Nephron (organoid): Measurements from ENCODE around the gene ZG16B.

Source experiments
- H3K27ac Mint-ChIP-seq, 3 experiments: 2 replicates each; pipeline ENCODE4 v1.8.0; 2020; ENCODE audit warnings: mixed read lengths in 3 of 3, mild to moderate bottlenecking in 2 of 3, moderate library complexity in 1 of 3
- H3K27me3 Mint-ChIP-seq: 2 replicates; pipeline ENCODE4 v1.8.0; 2021; ENCODE audit warnings: low read depth, mild to moderate bottlenecking, moderate library complexity, mixed read lengths
- H3K36me3 Mint-ChIP-seq: 2 replicates; pipeline ENCODE4 v1.8.0; 2020; ENCODE audit warnings: low read depth, mixed read lengths
- H3K4me1 Mint-ChIP-seq: 2 replicates; pipeline ENCODE4 v1.8.0; 2020; ENCODE audit warnings: mixed read lengths
- H3K4me3 Mint-ChIP-seq, 3 experiments: 2 replicates each; pipeline ENCODE4 v1.8.0; 2020; ENCODE audit warnings: mild to moderate bottlenecking in 3 of 3, mixed read lengths in 3 of 3, moderate library complexity in 2 of 3
- H3K9me3 Mint-ChIP-seq: 2 replicates; pipeline ENCODE4 v1.8.0; 2020; ENCODE audit warnings: mixed read lengths
- TF ChIP-seq, protein P1 (sequence below), 3 experiments: fragments of 200-600 bp; sonication (generic); IDR thresholded peaks; one replicate each; pipeline ENCODE4 v1.5.0; 2021; ENCODE audit warnings: antibody characterized with exemption in 3 of 3; ENCODE audit not compliant: unreplicated experiment in 3 of 3

Gene ZG16B, protein sequence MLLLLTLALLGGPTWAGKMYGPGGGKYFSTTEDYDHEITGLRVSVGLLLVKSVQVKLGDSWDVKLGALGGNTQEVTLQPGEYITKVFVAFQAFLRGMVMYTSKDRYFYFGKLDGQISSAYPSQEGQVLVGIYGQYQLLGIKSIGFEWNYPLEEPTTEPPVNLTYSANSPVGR

DNA sequence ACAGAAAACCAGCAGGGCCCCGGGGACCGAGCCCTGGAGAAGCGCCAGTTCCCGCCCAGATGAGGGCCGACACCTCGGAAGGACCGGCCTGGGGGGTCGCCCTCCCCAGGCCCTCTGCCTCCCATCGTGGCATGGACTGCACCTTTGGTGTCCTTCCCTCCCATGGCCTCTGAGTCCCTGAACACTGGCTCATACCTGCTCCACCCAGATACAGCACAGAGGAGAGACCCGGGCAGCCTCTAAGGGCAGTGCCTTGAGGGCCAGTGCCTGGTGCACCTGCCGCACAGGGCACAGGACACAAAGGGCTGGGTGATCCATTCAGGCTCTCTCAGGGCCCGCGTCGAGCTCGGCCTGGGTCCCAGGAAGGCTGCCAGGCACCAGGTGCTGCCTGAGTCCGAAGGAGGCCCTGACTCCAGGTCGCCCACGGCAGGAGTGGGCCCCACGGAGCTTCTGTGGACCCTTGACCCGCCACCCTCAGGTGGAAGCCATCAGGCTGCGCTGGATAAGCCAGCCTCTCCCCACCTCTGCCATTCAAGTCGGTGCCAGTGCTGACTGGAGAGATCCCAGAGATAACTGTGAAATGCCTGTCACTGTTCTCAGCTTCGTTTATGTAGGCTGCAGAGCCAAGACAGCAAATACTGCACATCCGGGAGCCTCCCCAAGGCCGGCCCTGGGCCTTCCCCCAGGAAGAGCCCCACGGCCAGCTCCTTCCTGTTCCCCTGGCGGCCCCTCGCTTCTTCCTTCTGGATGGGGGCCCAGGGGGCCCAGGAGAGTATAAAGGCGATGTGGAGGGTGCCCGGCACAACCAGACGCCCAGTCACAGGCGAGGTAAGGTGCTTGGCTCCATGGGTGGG lies at the start of gene ZG16B:
Gene ZG16B (plus strand): TSS at position 803 of the 854 bp plus-strand sequence. CDS start 139 bp downstream, outside the sequence.
- Mint-ChIP-seq H3K27me3 (peaks cover 20% of the 10 kb centered on the region), H3K27ac (no peak within 1 kb of the TSS), H3K4me3 (no peak within 1 kb of the TSS), H3K9me3 (no peaks in the 10 kb centered on the region), H3K4me1 (no peaks in the 10 kb centered on the region), H3K36me3 (no peaks in the 10 kb centered on the region)
- TF ChIP-seq, protein P1, sequence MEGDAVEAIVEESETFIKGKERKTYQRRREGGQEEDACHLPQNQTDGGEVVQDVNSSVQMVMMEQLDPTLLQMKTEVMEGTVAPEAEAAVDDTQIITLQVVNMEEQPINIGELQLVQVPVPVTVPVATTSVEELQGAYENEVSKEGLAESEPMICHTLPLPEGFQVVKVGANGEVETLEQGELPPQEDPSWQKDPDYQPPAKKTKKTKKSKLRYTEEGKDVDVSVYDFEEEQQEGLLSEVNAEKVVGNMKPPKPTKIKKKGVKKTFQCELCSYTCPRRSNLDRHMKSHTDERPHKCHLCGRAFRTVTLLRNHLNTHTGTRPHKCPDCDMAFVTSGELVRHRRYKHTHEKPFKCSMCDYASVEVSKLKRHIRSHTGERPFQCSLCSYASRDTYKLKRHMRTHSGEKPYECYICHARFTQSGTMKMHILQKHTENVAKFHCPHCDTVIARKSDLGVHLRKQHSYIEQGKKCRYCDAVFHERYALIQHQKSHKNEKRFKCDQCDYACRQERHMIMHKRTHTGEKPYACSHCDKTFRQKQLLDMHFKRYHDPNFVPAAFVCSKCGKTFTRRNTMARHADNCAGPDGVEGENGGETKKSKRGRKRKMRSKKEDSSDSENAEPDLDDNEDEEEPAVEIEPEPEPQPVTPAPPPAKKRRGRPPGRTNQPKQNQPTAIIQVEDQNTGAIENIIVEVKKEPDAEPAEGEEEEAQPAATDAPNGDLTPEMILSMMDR (IDR thresholded peaks at IDR 0.05; ENCODE audit: unreplicated experiment in 3 of 3) = no peak

DNA sequence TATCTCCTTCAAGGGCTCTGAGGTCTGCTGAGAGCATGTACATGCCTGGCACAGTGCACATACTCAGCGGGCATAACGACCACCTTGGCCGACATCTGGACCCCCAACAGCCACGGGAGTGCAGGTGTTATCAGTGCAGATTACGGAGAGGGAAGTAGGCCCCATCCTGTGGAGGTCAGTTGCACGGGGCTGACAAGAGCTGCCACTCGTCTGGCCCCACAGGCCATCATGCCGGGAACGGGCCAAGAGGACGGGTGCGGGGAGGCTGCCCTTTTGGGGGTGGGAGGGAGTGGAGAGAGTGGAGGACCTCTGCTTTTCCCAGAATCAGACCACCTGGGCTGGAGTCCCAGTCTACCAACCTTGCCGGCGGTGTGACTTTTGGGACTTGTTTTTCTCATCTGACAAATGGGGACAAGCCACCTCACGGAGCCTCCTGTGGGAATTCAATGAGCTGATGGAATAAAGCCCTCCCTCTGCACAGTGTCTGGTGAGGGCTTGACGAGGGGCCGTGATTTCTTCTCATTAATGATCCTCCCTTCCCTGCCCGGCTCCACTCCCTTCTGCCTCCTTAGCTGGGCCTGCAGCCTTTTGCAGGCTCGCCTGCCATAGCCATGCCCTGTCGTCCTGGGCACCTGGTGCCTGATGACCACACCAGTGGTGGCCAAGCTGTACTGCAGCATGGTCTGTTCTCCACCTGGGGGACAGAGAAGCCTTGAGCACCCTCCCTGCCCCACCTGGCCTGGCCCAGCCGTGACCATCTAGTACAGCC lies 47.3 kb upstream of the ZG16B start:
- Mint-ChIP-seq H3K36me3 (peaks cover 6% of the 10 kb centered on the region), H3K27ac (no peak overlapping the region), H3K9me3 (no peaks in the 10 kb centered on the region), H3K27me3 (peaks cover 2% of the 10 kb centered on the region), H3K4me3 (no peak overlapping the region), H3K4me1 (peaks cover 9% of the 10 kb centered on the region)
- TF ChIP-seq, protein P1 (IDR thresholded peaks at IDR 0.05; ENCODE audit: unreplicated experiment in 3 of 3) = no peak

DNA sequence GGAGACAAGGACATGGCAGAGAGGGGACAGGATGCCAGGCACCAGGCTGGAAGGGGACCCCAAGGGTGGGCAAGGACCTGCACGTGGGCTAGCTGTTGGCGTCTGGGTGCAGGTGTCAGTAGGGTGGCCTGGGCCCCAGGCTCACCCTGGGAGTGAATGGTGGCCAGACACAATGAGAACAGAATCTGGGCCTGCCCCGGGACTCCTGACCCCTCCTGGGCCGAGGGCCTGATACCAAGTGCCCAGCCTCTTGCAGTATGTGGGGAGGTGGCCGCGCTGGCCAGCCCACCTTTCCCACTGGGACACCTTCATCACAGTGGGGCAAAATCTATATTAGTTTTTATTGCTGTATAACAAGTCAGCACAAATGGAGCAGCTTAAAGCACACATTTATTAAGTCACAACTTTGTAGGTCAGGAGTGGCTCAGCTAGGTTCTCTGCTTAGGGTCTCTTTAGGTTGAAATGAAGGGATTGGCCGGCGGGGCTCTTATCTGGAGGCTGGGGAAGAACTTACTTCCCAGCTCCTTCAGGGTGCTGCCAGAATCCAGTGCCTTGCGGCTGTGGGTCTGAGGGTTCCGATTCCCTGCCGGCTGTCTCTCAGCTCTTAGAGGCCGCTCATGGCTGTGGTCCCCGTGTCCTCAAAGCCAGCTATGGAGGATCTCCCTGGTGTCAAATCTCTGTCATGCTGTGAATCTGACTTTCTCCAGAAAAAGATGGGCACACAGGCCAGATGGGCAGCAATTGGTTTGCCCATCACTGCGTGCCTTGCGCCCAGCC lies 46.3 kb upstream of the ZG16B start:
- TF ChIP-seq, protein P1 (IDR thresholded peaks at IDR 0.05; ENCODE audit: unreplicated experiment in 3 of 3) = no peak
- Mint-ChIP-seq H3K27me3 (peaks cover 4% of the 10 kb centered on the region), H3K36me3 (no peaks in the 10 kb centered on the region), H3K4me3 (no peak overlapping the region), H3K27ac (no peak overlapping the region), H3K4me1 (no peaks in the 10 kb centered on the region), H3K9me3 (no peaks in the 10 kb centered on the region)

DNA sequence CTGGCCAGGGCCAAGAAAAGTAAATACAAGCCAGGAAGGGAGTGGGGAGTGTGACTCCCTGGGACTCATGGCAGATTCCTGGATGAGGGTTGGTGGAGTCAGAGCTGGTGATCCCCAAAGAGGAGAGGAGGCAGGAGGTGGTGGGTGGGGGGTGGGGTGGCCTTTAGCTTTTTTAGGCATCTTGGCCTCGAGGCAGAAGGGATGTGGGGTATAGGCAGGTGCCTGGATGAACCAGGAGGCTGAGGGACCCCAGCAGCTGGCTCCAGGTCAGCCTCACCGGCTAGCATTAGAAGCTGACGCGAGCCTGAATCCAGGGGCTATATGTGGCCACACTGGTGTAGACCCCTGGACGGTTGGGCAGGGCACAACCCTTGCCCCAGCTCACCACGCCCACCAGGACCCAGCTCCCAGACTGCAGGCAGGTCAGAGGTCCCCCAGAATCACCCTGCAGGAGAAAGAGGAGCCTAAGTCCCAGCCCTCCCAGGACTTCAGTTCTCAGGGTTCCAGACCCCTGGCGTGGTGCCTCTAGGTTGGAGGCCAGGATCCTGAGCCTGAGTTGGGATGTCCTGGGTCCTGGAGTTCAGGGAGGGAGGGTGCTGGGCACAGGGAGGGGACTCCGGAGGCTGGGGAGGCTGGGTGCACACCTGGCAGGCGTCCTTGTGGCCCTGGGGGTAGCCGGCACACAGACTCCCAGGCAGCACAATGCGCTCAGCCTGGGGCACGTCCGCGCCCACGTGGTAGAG lies 45.6 kb upstream of the ZG16B start:
- H3K9me3 Mint-ChIP-seq = no peaks in the 10 kb centered on the region
- H3K4me1 Mint-ChIP-seq = no peaks in the 10 kb centered on the region
- H3K27me3 Mint-ChIP-seq = peaks cover 8% of the 10 kb centered on the region
- no peak overlapping the region for H3K4me3 Mint-ChIP-seq
- H3K27ac Mint-ChIP-seq = no peak overlapping the region
- TF ChIP-seq, protein P1 (IDR thresholded peaks at IDR 0.05; ENCODE audit: unreplicated experiment in 3 of 3) = no peak
- no peaks in the 10 kb centered on the region for H3K36me3 Mint-ChIP-seq
